IPS-15b (cell line): ENCODE data around the gene RGS1.

Source experiments
- H3K27me3 ChIP-seq: one replicate; pipeline ENCODE4 v1.6.1; 2013; ENCODE audit warnings: low read length; ENCODE audit not compliant: control insufficient read depth, insufficient read depth
- H3K36me3 ChIP-seq: one replicate; pipeline ENCODE4 v1.6.1; 2013; ENCODE audit warnings: low read length; ENCODE audit not compliant: control insufficient read depth, insufficient read depth
- H3K4me1 ChIP-seq: one replicate; pipeline ENCODE4 v1.6.1; 2013; ENCODE audit warnings: mild to moderate bottlenecking, low read length; ENCODE audit not compliant: control insufficient read depth, insufficient read depth
- H3K4me3 ChIP-seq: one replicate; pipeline ENCODE4 v1.5.1; 2013; ENCODE audit warnings: low read depth, low read length
- H3K9ac ChIP-seq: one replicate; pipeline ENCODE4 v1.6.1; 2013; ENCODE audit warnings: low read depth, mild to moderate bottlenecking, low read length
- H3K9me3 ChIP-seq: one replicate; pipeline ENCODE4 v1.6.1; 2013; ENCODE audit warnings: mild to moderate bottlenecking, low read length; ENCODE audit not compliant: control insufficient read depth, insufficient read depth

Gene RGS1

DNA sequence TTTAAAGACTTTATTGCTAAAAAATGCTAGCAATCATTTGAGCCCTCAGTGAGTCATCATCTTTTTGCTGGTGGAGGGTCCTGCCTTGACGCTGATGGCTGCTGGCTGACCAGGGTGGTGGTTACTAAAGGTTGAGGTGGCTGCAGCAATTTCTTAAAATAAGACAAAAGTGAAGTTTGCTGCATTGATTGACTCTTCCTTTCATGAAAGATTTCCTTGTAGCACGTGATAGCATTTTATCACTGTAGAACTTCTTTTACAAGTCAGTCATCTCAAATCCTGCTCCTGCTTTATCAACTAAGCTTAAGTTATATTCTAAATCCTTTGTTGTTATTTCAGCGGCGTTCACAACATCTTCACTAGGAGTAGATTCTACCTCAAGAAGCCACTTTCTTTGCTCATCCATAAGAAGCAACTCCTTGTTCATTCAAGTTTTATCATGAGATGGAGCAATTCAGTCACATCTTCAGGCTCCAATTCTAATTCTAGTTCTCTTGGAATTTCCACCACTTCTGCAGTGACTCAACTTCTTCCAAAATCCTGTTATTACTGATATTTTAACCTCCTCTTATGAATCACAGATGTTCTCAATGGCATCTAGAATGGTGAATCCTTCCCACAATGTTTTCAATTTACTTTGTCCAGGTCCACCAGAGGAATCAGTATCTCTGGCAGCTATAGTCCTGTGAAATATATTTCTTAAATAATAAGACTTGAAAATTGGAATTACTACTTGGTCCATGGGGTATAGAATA, 17.6 kb upstream of the RGS1 start:
- no peaks in the 10 kb centered on the region for H3K36me3 ChIP-seq
- H3K9me3 ChIP-seq: no peaks in the 10 kb centered on the region
- peaks cover 4% of the 10 kb centered on the region for H3K4me1 ChIP-seq
- no peaks in the 10 kb centered on the region for H3K27me3 ChIP-seq
- H3K9ac ChIP-seq: no peak overlapping the region
- H3K4me3 ChIP-seq: no peak overlapping the region

DNA sequence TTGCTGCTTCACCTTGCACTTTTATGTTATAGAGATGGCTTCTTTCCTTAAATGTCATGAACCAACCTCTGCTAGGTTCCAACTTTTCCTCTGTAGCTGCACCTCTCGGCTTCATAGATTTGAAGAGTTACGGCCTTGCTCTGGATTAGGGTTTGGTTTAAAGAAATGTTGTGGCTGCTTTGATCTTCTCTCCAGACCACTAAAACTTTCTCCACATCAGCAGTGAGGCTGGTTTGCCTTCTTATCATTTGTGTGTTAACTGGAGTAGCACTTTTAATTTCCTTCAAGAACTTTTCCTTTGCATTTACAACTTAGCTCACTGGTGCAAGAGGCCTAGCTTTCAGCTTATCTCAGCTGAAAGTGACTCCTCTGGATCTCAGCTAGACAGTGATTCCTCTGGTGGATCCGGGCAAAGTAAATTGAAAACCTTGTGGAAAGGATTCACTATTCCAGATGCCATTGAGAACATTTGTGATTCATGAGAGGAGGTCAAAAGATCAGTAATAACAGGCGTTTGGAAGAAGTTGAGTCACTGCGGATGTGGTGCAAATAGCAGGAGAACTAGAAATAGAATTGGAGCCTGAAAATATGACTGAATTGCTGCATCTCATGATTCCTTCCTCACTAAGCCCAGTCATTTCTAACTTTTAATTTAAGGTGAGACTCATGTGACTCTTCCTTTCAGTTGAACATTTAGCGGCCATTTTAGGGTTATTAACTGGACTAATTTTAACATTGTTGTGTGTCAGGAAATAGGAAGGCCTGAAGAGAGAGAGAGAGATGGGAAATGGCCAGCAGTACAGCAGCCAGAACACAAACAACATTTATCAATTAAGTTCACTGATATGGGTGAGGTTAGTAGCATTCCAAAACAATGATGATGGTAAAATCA, 16.2 kb upstream of the RGS1 start:
- H3K9me3 ChIP-seq: no peaks in the 10 kb centered on the region
- H3K36me3 ChIP-seq: no peaks in the 10 kb centered on the region
- H3K4me3 ChIP-seq: no peak overlapping the region
- no peaks in the 10 kb centered on the region for H3K4me1 ChIP-seq
- H3K27me3 ChIP-seq: no peaks in the 10 kb centered on the region
- H3K9ac ChIP-seq: no peak overlapping the region

DNA sequence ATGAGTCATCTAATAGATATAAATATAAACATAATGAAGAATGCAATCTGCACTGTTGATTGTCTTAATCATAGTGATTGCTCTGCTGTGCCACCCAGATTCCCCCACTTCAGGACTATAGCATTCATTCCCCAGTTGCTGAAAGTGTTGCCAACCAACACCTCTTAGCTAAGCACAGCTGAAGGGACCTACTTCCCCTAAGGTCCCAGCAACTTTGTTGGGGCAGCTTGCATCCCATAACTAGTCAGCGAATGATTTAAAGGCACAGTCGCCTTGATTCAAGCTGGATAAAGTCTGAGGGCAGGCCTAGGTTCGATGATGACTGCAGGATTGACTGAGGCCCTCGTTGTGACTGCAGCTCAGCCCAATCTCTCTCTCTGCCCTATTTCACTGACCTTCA, 14.3 kb upstream of the RGS1 start:
- Histone ChIP-seq H3K4me1 (no peaks in the 10 kb centered on the region), H3K9ac (no peak overlapping the region), H3K4me3 (no peak overlapping the region), H3K9me3 (no peaks in the 10 kb centered on the region), H3K27me3 (no peaks in the 10 kb centered on the region), H3K36me3 (no peaks in the 10 kb centered on the region)

- H3K36me3 ChIP-seq: no peaks in the 10 kb centered on the region
- H3K4me3 ChIP-seq: no peak overlapping the region
- no peak overlapping the region for H3K9ac ChIP-seq
- H3K4me1 ChIP-seq: no peaks in the 10 kb centered on the region
- no peaks in the 10 kb centered on the region for H3K9me3 ChIP-seq
- H3K27me3 ChIP-seq: no peaks in the 10 kb centered on the region
Observed at GRCh38 chr1:192563129-192563528, 12.4 kb upstream of the RGS1 start.

DNA sequence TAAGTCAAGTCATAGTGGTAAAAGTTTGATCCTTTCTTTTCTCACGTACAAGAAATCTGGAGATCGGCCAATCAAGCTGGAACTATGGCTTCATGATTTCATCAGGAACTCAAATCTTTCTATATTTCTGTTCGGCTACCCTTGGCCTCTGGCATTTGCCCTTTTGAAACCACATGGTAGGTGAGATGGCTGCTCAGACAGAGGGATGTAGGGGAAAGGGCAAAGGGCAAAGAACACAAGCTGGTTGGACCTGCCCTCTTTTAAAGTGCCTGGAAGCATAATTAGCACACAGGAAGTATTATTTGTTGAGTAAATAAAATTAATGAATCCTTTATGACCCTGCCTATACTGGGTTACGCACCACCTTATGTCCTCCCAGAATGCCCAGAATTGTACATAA, 11.5 kb upstream of the RGS1 start:
- H3K4me1 ChIP-seq: no peaks in the 10 kb centered on the region
- H3K4me3 ChIP-seq: no peak overlapping the region
- H3K9ac ChIP-seq: no peak overlapping the region
- H3K9me3 ChIP-seq: no peaks in the 10 kb centered on the region
- H3K27me3 ChIP-seq: no peaks in the 10 kb centered on the region
- no peaks in the 10 kb centered on the region for H3K36me3 ChIP-seq

- H3K9me3 ChIP-seq: no peaks in the 10 kb centered on the region
- H3K36me3 ChIP-seq: no peaks in the 10 kb centered on the region
- no peaks in the 10 kb centered on the region for H3K27me3 ChIP-seq
- no peak overlapping the region for H3K4me3 ChIP-seq
- no peaks in the 10 kb centered on the region for H3K4me1 ChIP-seq
- H3K9ac ChIP-seq: no peak overlapping the region
Observed at GRCh38 chr1:192565946-192566345, 9.6 kb upstream of the RGS1 start.

DNA sequence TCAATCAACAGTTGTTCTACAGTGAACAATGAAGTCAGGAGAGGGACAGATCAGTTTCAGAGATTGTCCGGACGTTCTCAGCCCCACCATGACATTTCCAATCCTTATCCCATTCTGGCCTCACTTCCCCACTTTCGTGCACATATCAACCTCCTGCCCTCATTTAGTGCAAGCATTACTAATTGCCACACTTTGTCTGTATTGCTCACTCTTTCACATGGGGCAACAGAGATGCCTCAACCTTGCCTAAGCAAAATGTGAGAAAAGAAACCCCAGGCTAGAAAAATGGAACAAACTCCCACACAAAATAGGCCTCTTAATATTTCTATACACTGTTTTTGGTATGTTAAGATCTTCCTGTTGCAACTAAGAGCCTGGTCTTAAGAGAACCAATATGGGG, 8.9 kb upstream of the RGS1 start:
- Histone ChIP-seq H3K9me3 (no peaks in the 10 kb centered on the region), H3K9ac (no peak overlapping the region), H3K27me3 (no peaks in the 10 kb centered on the region), H3K4me3 (no peak overlapping the region), H3K4me1 (no peaks in the 10 kb centered on the region), H3K36me3 (no peaks in the 10 kb centered on the region)

- H3K4me3 ChIP-seq: no peak overlapping the region
- no peaks in the 10 kb centered on the region for H3K27me3 ChIP-seq
- no peaks in the 10 kb centered on the region for H3K36me3 ChIP-seq
- no peaks in the 10 kb centered on the region for H3K4me1 ChIP-seq
- H3K9me3 ChIP-seq: no peaks in the 10 kb centered on the region
- H3K9ac ChIP-seq: no peak overlapping the region
Observed at GRCh38 chr1:192568063-192568462, 7.5 kb upstream of the RGS1 start.

DNA sequence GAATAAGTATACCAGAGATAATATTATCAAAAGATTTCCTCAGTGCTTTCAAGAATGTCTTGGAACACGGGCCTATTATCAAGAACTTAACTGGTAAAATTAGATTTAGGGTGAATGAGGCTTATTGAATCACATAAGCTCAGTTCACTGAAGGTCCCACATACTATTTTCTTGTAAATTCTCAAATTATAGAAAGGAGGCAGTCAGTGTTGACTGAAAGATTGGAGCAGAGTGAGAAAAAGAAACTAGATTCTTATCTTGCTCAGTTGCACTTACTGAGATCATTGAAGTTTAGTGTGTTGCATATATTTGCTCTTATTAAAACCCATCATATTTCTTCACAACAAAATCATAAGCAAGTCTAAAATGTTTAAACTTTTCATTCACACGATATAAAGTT, 3.9 kb upstream of the RGS1 start:
- Histone ChIP-seq H3K4me3 (no peak overlapping the region), H3K9ac (no peak overlapping the region), H3K27me3 (no peaks in the 10 kb centered on the region), H3K4me1 (no peaks in the 10 kb centered on the region), H3K9me3 (no peaks in the 10 kb centered on the region), H3K36me3 (no peaks in the 10 kb centered on the region)

GRCh38 chr1:192573499-192573898, 2.1 kb upstream of the RGS1 start:
- Histone ChIP-seq H3K4me1 (no peaks in the 10 kb centered on the region), H3K9me3 (no peaks in the 10 kb centered on the region), H3K27me3 (no peaks in the 10 kb centered on the region), H3K4me3 (no peak overlapping the region), H3K9ac (no peak overlapping the region), H3K36me3 (no peaks in the 10 kb centered on the region)

GRCh38 chr1:192574073-192574472, 1.5 kb upstream of the RGS1 start:
- Histone ChIP-seq H3K4me1 (peaks cover under 1% of the 10 kb centered on the region), H3K9ac (no peak overlapping the region), H3K36me3 (no peaks in the 10 kb centered on the region), H3K4me3 (no peak overlapping the region), H3K27me3 (no peaks in the 10 kb centered on the region), H3K9me3 (no peaks in the 10 kb centered on the region)
